ENCODE results near the gene BOD1L1.

DNA sequence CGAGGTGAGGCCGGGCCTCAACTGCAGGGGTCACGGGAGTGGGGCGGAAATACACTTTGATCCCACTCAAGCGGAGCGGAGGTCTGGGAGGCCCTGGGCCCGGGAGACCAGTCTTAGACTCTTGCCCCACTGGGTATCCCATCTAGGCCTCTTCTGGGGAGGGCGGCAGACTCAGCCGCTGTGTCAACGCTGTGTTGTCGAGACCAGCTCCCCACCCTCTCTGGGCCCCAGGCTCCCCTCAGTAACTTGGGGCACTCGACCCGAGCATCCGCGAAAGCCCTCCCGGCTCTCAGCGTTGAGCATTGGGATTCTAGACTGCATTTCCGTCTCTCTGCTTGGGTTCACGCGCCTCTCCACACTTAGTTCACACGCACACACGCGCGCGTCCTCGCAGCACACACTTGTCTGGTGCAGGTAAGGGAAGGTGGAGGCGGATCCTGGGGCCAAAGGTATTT is 84.9 kb downstream of the BOD1L1 start:
- TF ChIP-seq TAF1 (IDR thresholded peaks at IDR 0.05; ENCODE audit: borderline replicate concordance, low read depth, low read length): no peak
- TF ChIP-seq POLR2A (IDR thresholded peaks at IDR 0.05; ENCODE audit: low read depth, low read length): no peak

All from GM12892 (cell line).